IMR-90 (cell line): ENCODE results near the gene SPAG9. TPM values are rescaled to one million over a fixed set of nuclear protein-coding genes. Genes with fewer than 3 reads are reported as not detected.

Experiments
- ATAC-seq: fragments of 200-7000 bp; cut with Tn5 transposase; 2 replicates; pipeline ENCODE4 v1.9.1; 2020; ENCODE audit warnings: low read depth, mild to moderate bottlenecking, moderate library complexity
- BruUV-seq: library from RNA; stranded (reverse); fragments of 400-500 nt; replicated peaks from 2 replicates; lab custom pipeline; 2021; lab: Mats Ljungman, UMichigan
- CTCF ChIA-PET: fragments of 300-600 bp; formaldehyde crosslinking; extraction: SDS; loops from one replicate; lab custom pipeline; 2021; ENCODE audit warnings: antibody characterized with exemption; lab: Yijun Ruan, JAX
- POLR2A ChIA-PET: fragments of 300-600 bp; sonication (Branson Sonifier 250); formaldehyde crosslinking; loops from one replicate; lab custom pipeline; 2022; ENCODE audit warnings: antibody characterized with exemption; ENCODE audit not compliant: unreplicated experiment; lab: Charles Lee
- DNase-seq: peaks from one replicate; pipeline ENCODE4 v3.0.0; 2013
- H2AFZ ChIP-seq: replicated peaks from 2 replicates; pipeline ENCODE3; 2013; ENCODE audit warnings: low read length, mild to moderate bottlenecking; ENCODE audit not compliant: poor library complexity
- H2AK5ac ChIP-seq: 2 replicates; pipeline ENCODE4 v1.6.1; 2013; ENCODE audit warnings: low read depth, low read length, inconsistent platforms
- H2AK9ac ChIP-seq: replicated peaks from 2 replicates; pipeline ENCODE3; 2013; ENCODE audit warnings: mild to moderate bottlenecking, low read depth, low read length, moderate library complexity; ENCODE audit not compliant: poor library complexity
- H2BK120ac ChIP-seq: 2 replicates; pipeline ENCODE4 v1.6.1; 2013; ENCODE audit warnings: low read depth, low read length, inconsistent platforms
- H2BK15ac ChIP-seq: 3 replicates; pipeline ENCODE4 v1.6.1; 2013; ENCODE audit warnings: low read depth, low read length, inconsistent platforms
- H2BK20ac ChIP-seq: 2 replicates; pipeline ENCODE4 v1.6.1; 2013; ENCODE audit warnings: low read depth, mild to moderate bottlenecking, inconsistent platforms, low read length, moderate library complexity
- H2BK5ac ChIP-seq: 2 replicates; pipeline ENCODE4 v1.6.1; 2013; ENCODE audit warnings: mild to moderate bottlenecking, low read depth, low read length, inconsistent platforms; ENCODE audit not compliant: poor library complexity, severe bottlenecking
- H3K14ac ChIP-seq: replicated peaks from 2 replicates; pipeline ENCODE4 v1.6.1; 2013; ENCODE audit warnings: low read depth, low read length, inconsistent platforms
- H3K18ac ChIP-seq: 2 replicates; pipeline ENCODE4 v1.6.1; 2013; ENCODE audit warnings: low read depth, low read length, control low read depth
- H3K23ac ChIP-seq: 2 replicates; pipeline ENCODE4 v1.6.1; 2013; ENCODE audit warnings: low read depth, low read length, inconsistent platforms
- H3K27ac ChIP-seq: 2 replicates; pipeline ENCODE4 v1.5.1; 2013; ENCODE audit warnings: mild to moderate bottlenecking, control low read depth, low read length; ENCODE audit not compliant: insufficient read depth
- H3K27me3 ChIP-seq: 2 replicates; pipeline ENCODE4 v1.6.1; 2013; ENCODE audit warnings: low read length; ENCODE audit not compliant: control insufficient read depth, insufficient read depth
- H3K36me3 ChIP-seq: 2 replicates; pipeline ENCODE4 v1.6.1; 2013; ENCODE audit warnings: low read length, mixed read lengths; ENCODE audit not compliant: control insufficient read depth, insufficient read depth
- H3K4ac ChIP-seq: 2 replicates; pipeline ENCODE4 v1.6.1; 2013; ENCODE audit warnings: low read depth, low read length, inconsistent platforms
- H3K4me1 ChIP-seq: 2 replicates; pipeline ENCODE4 v1.6.1; 2013; ENCODE audit warnings: low read length, mixed read lengths; ENCODE audit not compliant: control insufficient read depth, insufficient read depth
- H3K4me2 ChIP-seq: 2 replicates; pipeline ENCODE4 v1.6.1; 2013; ENCODE audit warnings: low read depth, mild to moderate bottlenecking, control low read depth, low read length, moderate library complexity
- H3K4me3 ChIP-seq: 2 replicates; pipeline ENCODE4 v1.5.1; 2013; ENCODE audit warnings: low read depth, mild to moderate bottlenecking, control low read depth, low read length, moderate library complexity; ENCODE audit not compliant: insufficient read depth
- H3K56ac ChIP-seq: 2 replicates; pipeline ENCODE4 v1.6.1; 2013; ENCODE audit warnings: low read length, inconsistent platforms; ENCODE audit not compliant: insufficient read depth; ENCODE audit errors: extremely low read depth
- H3K79me1 ChIP-seq, 2 experiments: 2 replicates each; pipeline ENCODE4 v1.6.1; 2013; ENCODE audit warnings: low read length in 2 of 2, inconsistent platforms in 1 of 2, low read depth in 1 of 2
- H3K9ac ChIP-seq: 2 replicates; pipeline ENCODE4 v1.6.1; 2013; ENCODE audit warnings: low read depth, low read length, control low read depth
- H3K9me1 ChIP-seq: 2 replicates; pipeline ENCODE4 v1.6.1; 2013; ENCODE audit warnings: low read length, inconsistent platforms; ENCODE audit not compliant: insufficient read depth
- H3K9me3 ChIP-seq: 2 replicates; pipeline ENCODE4 v1.6.1; 2013; ENCODE audit warnings: low read length; ENCODE audit not compliant: control insufficient read depth, insufficient read depth
- H4K20me1 ChIP-seq: 2 replicates; pipeline ENCODE4 v1.6.1; 2013; ENCODE audit warnings: low read length, inconsistent platforms; ENCODE audit not compliant: insufficient read depth
- H4K5ac ChIP-seq: 2 replicates; pipeline ENCODE4 v1.6.1; 2013; ENCODE audit warnings: mild to moderate bottlenecking, low read depth, low read length, control low read depth
- H4K8ac ChIP-seq, 2 experiments: 2 replicates each; pipeline ENCODE4 v1.6.1; 2013; ENCODE audit warnings: low read depth in 2 of 2, low read length in 2 of 2, control low read depth in 1 of 2, inconsistent platforms in 1 of 2
- H4K91ac ChIP-seq: 2 replicates; pipeline ENCODE4 v1.6.1; 2013; ENCODE audit warnings: low read depth, low read length, inconsistent platforms; ENCODE audit not compliant: insufficient read depth
- CEBPB ChIP-seq: IDR thresholded peaks from 2 replicates; pipeline ENCODE4 v1.6.1; 2012; ENCODE audit warnings: low read depth, low read length, improper control_type of control experiment
- CHD1 ChIP-seq: IDR thresholded peaks from 2 replicates; pipeline ENCODE4 v1.6.1; 2012; ENCODE audit warnings: low read depth, low read length, improper control_type of control experiment
- CTCF ChIP-seq: conservative IDR thresholded peaks from 2 replicates; pipeline ENCODE4 v1.5.1; 2012; ENCODE audit warnings: mild to moderate bottlenecking, low read depth, low read length, improper control_type of control experiment
- ELK1 ChIP-seq: fragments of 150-350 bp; IDR thresholded peaks from 2 replicates; pipeline ENCODE4 v1.6.1; 2016; ENCODE audit warnings: low read depth, mild to moderate bottlenecking, low read length, moderate library complexity, borderline replicate concordance
- FOS ChIP-seq: fragments of 150-350 bp; IDR thresholded peaks from 2 replicates; pipeline ENCODE4 v1.6.1; 2016; ENCODE audit warnings: low read depth, low read length
- MAFK ChIP-seq: IDR thresholded peaks from 2 replicates; pipeline ENCODE4 v1.6.1; 2012; ENCODE audit warnings: low read depth, low read length, improper control_type of control experiment
- MAZ ChIP-seq: IDR thresholded peaks from 2 replicates; pipeline ENCODE4 v1.6.1; 2012; ENCODE audit warnings: low read depth, mild to moderate bottlenecking, low read length, improper control_type of control experiment, moderate library complexity, borderline replicate concordance
- MXI1 ChIP-seq: IDR thresholded peaks from 2 replicates; pipeline ENCODE4 v1.6.1; 2012; ENCODE audit warnings: low read depth, mild to moderate bottlenecking, low read length, moderate library complexity, borderline replicate concordance
- NFE2L2 ChIP-seq: fragments of 150-350 bp; IDR thresholded peaks from 2 replicates; pipeline ENCODE4 v1.6.1; 2016; ENCODE audit warnings: low read depth, mild to moderate bottlenecking, low read length
- POLR2A ChIP-seq: IDR thresholded peaks from 2 replicates; pipeline ENCODE4 v1.6.1; 2012; ENCODE audit warnings: mild to moderate bottlenecking, low read depth, low read length
- RAD21 ChIP-seq: IDR thresholded peaks from 2 replicates; pipeline ENCODE4 v1.6.1; 2012; ENCODE audit warnings: low read length, improper control_type of control experiment
- RCOR1 ChIP-seq: IDR thresholded peaks from 2 replicates; pipeline ENCODE4 v1.6.1; 2012; ENCODE audit warnings: mild to moderate bottlenecking, low read length, improper control_type of control experiment; ENCODE audit not compliant: insufficient replicate concordance
- RFX5 ChIP-seq: IDR thresholded peaks from 2 replicates; pipeline ENCODE4 v1.8.0; 2012; ENCODE audit warnings: low read depth, mild to moderate bottlenecking, low read length, moderate library complexity
- SMC3 ChIP-seq: fragments of 150-350 bp; IDR thresholded peaks from 2 replicates; pipeline ENCODE4 v1.6.1; 2016; ENCODE audit warnings: low read depth, mild to moderate bottlenecking, antibody characterized with exemption, low read length, moderate library complexity
- WGBS, 2 experiments: methylation state at CpG; one replicate each; pipeline versions ENCODE4 v1.1.5 to v1.1.7; 2013; ENCODE audit warnings: missing lambda C conversion rate in 2 of 2; ENCODE audit not compliant: insufficient read length in 1 of 2; ENCODE audit errors: extremely low coverage in 2 of 2; 5-methylcytosine and 5-hydroxymethylcytosine counted together
- dilution Hi-C: fragments of 300-500 bp; cut with HindIII; formaldehyde crosslinking; loops from one replicate; pipeline ENCODE4 v1.14.3; 2018; ENCODE audit warnings: low sequenced_read_pairs; ENCODE audit not compliant: unreplicated experiment
- in situ Hi-C: fragments of 300-500 bp; cut with MboI; formaldehyde crosslinking; loops from 3 replicates; pipeline ENCODE4 v1.14.3; 2019; ENCODE audit warnings: low sequenced_read_pairs, inconsistent platforms, mixed read lengths
- intact Hi-C: fragments of 100-400 bp; cut with micrococcal nuclease; formaldehyde crosslinking; loops from 2 replicates; pipeline ENCODE4 v1.10.0; 2022
- polyA plus RNA-seq, 3 experiments: library from polyadenylated mRNA; depleted of rRNA; stranded (reverse); fragments of >200 nt; gene quantifications; 2 replicates each; pipeline ENCODE4 v1.2.3, GENCODE V29; 2012; ENCODE audit warnings: low replicate concordance in 1 of 3
- total RNA-seq: library from RNA; depleted of rRNA; stranded (reverse); fragments of >200 nt; gene quantifications from 2 replicates; pipeline ENCODE4 v1.2.3, GENCODE V29; 2012

The SPAG9 gene
- total and polyA plus RNA-seq, 2 of the 4 experiments (the other 2 are of a cell fraction): 26.7 to 75.5 TPM

- POLR2A ChIA-PET: no interaction called here
- intact Hi-C loops: no loop called here
Measured at GRCh38 chr17:50989149-50989548, 131.5 kb downstream of the SPAG9 start.

More at GRCh38 chr17:50989149-50989548, 131.5 kb downstream of the SPAG9 start:
- no peak overlapping the region for H3K23ac ChIP-seq
- H2BK15ac ChIP-seq: no peak overlapping the region
- DNase-seq (no peak), ATAC-seq (no peak)
- dilution Hi-C loops (no loop called here), in situ Hi-C loops (no loop called here)
- no peak overlapping the region for H3K4ac ChIP-seq
- H3K4me3 ChIP-seq: no peak overlapping the region
- no peaks in the 10 kb centered on the region for H3K9me1 ChIP-seq
- H2BK120ac ChIP-seq: no peak overlapping the region
- no peak overlapping the region for H4K5ac ChIP-seq
- H2AFZ ChIP-seq: no peak overlapping the region
- H3K27ac ChIP-seq: no peak overlapping the region
- TF ChIP-seq CTCF (no peak), NFE2L2 (no peak), CEBPB (no peak), RFX5 (no peak), POLR2A (no peak), MAFK (no peak), MXI1 (no peak), FOS (no peak), CHD1 (no peak), RAD21 (no peak), SMC3 (no peak), MAZ (no peak), RCOR1 (no peak), ELK1 (no peak)
- H3K79me1 ChIP-seq: peaks cover 0 to 5% of the 10 kb centered on the region in 2 experiments; a peak in 1 of 4 replicates
- H2BK20ac ChIP-seq: no peak overlapping the region
- no peak overlapping the region for H2BK5ac ChIP-seq
- H3K18ac ChIP-seq: no peak overlapping the region
- no TSS peak for BruUV-seq
- no CpG with 5 or more reads among the region's 3 CpGs for WGBS, 2 experiments
- CTCF ChIA-PET: no interaction called here
- no peaks in the 10 kb centered on the region for H3K9me3 ChIP-seq
- no peak overlapping the region for H3K14ac ChIP-seq
- H3K4me2 ChIP-seq: no peak overlapping the region
- H3K27me3 ChIP-seq: no peaks in the 10 kb centered on the region
- no peak overlapping the region for H2AK9ac ChIP-seq
- no peak overlapping the region for H4K91ac ChIP-seq
- no peak overlapping the region for H3K9ac ChIP-seq
- H3K36me3 ChIP-seq: peaks cover 29% of the 10 kb centered on the region
- H4K20me1 ChIP-seq: no peaks in the 10 kb centered on the region
- H3K4me1 ChIP-seq: peaks cover 3% of the 10 kb centered on the region; the same call in 1 of the 2 replicates
- no peak overlapping the region for H2AK5ac ChIP-seq
- no peak overlapping the region for H4K8ac ChIP-seq
- H3K56ac ChIP-seq: no peak overlapping the region
